OCI-LY1 (cell line): Measurements from ENCODE around the gene FGF14.

Source experiments
- H2AFZ ChIP-seq: fragments of 200-600 bp; sonication (generic), shearing (Covaris generic); 2 replicates; pipeline ENCODE4 v1.6.0; 2014; ENCODE audit warnings: antibody characterized with exemption, mild to moderate bottlenecking, low read length
- H3F3A ChIP-seq: fragments of 200-600 bp; sonication (generic), shearing (Covaris generic); 2 replicates; pipeline ENCODE4 v1.6.0; 2014; ENCODE audit warnings: mild to moderate bottlenecking, antibody characterized with exemption, low read length, moderate library complexity; ENCODE audit not compliant: insufficient read depth
- H3K27ac ChIP-seq: fragments of 200-600 bp; sonication (generic); 2 replicates; pipeline ENCODE4 v1.5.1; 2014; ENCODE audit warnings: low read length, mixed run types, mild to moderate bottlenecking, low read depth; ENCODE audit not compliant: poor library complexity, severe bottlenecking
- H3K27me3 ChIP-seq: fragments of 200-600 bp; sonication (generic); 2 replicates; pipeline ENCODE4 v1.6.0; 2014; ENCODE audit warnings: antibody characterized with exemption, mild to moderate bottlenecking, low read length, moderate library complexity; ENCODE audit not compliant: insufficient read depth
- H3K36me3 ChIP-seq: fragments of 200-600 bp; sonication (generic); 2 replicates; pipeline ENCODE4 v1.6.1; 2014; ENCODE audit warnings: mild to moderate bottlenecking, antibody characterized with exemption, low read length, moderate library complexity, mixed read lengths; ENCODE audit not compliant: insufficient read depth
- H3K4me1 ChIP-seq: fragments of 200-600 bp; sonication (generic); 2 replicates; pipeline ENCODE4 v1.5.1; 2014; ENCODE audit warnings: mild to moderate bottlenecking, low read length, moderate library complexity; ENCODE audit not compliant: insufficient read depth, severe bottlenecking
- H3K4me2 ChIP-seq: fragments of 200-600 bp; sonication (generic), shearing (Covaris generic); 2 replicates; pipeline ENCODE4 v1.6.1; 2014; ENCODE audit warnings: low read length
- H3K4me3 ChIP-seq: fragments of 200-600 bp; sonication (generic); 2 replicates; pipeline ENCODE4 v1.5.1; 2014; ENCODE audit warnings: low read length, low read depth, mild to moderate bottlenecking, mixed read lengths; ENCODE audit not compliant: poor library complexity, severe bottlenecking
- H3K79me2 ChIP-seq: fragments of 200-600 bp; shearing (Covaris generic); 2 replicates; pipeline ENCODE4 v1.6.1; 2016; ENCODE audit warnings: mixed run types, low read length, mixed read lengths; ENCODE audit not compliant: insufficient read depth
- H3K9ac ChIP-seq: fragments of 200-600 bp; sonication (generic), shearing (Covaris generic); 2 replicates; pipeline ENCODE4 v1.6.1; 2014; ENCODE audit warnings: mild to moderate bottlenecking, low read length, mixed read lengths
- H3K9me2 ChIP-seq: fragments of 200-600 bp; sonication (generic), shearing (Covaris generic); 2 replicates; pipeline ENCODE4 v1.6.1; 2014; ENCODE audit warnings: low read depth, mild to moderate bottlenecking, low read length, mixed read lengths
- H3K9me3 ChIP-seq: fragments of 200-600 bp; shearing (Covaris generic); 2 replicates; pipeline ENCODE4 v1.6.1; 2014; ENCODE audit warnings: low read length, mixed read lengths
- H4K20me1 ChIP-seq: fragments of 200-600 bp; sonication (generic), shearing (Covaris generic); 2 replicates; pipeline ENCODE4 v1.6.0; 2016; ENCODE audit warnings: mild to moderate bottlenecking, low read length; ENCODE audit not compliant: insufficient read depth
- EZH2 ChIP-seq: fragments of 200-600 bp; sonication (generic), shearing (Covaris generic); IDR thresholded peaks from 2 replicates; pipeline ENCODE4 v1.8.0; 2017; ENCODE audit warnings: borderline replicate concordance, mixed run types, mild to moderate bottlenecking, antibody characterized with exemption, low read length, moderate library complexity, mixed read lengths
- TF ChIP-seq, protein P1 (sequence below): fragments of 200-600 bp; sonication (generic), shearing (Covaris generic); IDR thresholded peaks from 2 replicates; pipeline ENCODE4 v1.5.1; 2017; ENCODE audit warnings: mild to moderate bottlenecking, antibody characterized with exemption, low read length, moderate library complexity, mixed read lengths

FGF14 gene

GRCh38 chr13:101915755-101916107 is 486.1 kb downstream of the FGF14 start:
- Histone ChIP-seq H3K4me3 (no peak overlapping the region), H3K9me3 (no peaks in the 10 kb centered on the region), H4K20me1 (no peaks in the 10 kb centered on the region), H3K79me2 (no peaks in the 10 kb centered on the region), H3K9me2 (no peaks in the 10 kb centered on the region), H3K9ac (no peak overlapping the region), H3K36me3 (no peaks in the 10 kb centered on the region), H3K27ac (no peak overlapping the region), H3K27me3 (no peaks in the 10 kb centered on the region), H2AFZ (no peak overlapping the region), H3K4me1 (no peaks in the 10 kb centered on the region), H3K4me2 (no peak overlapping the region), H3F3A (no peaks in the 10 kb centered on the region)
- TF ChIP-seq EZH2, result no peak
- TF ChIP-seq, protein P1, sequence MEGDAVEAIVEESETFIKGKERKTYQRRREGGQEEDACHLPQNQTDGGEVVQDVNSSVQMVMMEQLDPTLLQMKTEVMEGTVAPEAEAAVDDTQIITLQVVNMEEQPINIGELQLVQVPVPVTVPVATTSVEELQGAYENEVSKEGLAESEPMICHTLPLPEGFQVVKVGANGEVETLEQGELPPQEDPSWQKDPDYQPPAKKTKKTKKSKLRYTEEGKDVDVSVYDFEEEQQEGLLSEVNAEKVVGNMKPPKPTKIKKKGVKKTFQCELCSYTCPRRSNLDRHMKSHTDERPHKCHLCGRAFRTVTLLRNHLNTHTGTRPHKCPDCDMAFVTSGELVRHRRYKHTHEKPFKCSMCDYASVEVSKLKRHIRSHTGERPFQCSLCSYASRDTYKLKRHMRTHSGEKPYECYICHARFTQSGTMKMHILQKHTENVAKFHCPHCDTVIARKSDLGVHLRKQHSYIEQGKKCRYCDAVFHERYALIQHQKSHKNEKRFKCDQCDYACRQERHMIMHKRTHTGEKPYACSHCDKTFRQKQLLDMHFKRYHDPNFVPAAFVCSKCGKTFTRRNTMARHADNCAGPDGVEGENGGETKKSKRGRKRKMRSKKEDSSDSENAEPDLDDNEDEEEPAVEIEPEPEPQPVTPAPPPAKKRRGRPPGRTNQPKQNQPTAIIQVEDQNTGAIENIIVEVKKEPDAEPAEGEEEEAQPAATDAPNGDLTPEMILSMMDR, result no peak

DNA sequence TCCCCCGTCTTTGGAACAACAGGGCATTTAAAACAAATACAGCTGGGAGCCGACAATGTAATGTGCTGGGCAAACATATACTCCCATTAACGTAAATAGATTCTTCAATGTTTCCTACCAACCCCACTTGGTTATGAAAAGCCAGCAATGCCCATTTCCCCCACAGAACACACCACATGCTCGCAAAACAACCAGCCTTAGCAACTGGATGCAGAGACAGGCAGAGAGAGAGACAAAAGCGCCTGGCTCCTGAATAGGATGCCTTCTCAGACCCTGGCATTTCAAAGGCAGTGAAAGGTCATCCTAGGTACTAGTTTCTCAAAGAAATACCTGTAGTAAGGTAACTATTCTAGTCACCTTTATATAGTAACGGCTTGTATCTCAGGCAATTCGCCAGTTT is 486.5 kb downstream of the FGF14 start:
- no peaks in the 10 kb centered on the region for H3K36me3 ChIP-seq
- H3K27ac ChIP-seq, result no peak overlapping the region
- H3K9me3 ChIP-seq, result no peaks in the 10 kb centered on the region
- H3K9me2 ChIP-seq, result no peaks in the 10 kb centered on the region
- no peaks in the 10 kb centered on the region for H3K4me1 ChIP-seq
- no peaks in the 10 kb centered on the region for H3K79me2 ChIP-seq
- no peak for TF ChIP-seq EZH2
- TF ChIP-seq, protein P1, result no peak
- H3K4me3 ChIP-seq, result no peak overlapping the region
- no peaks in the 10 kb centered on the region for H3F3A ChIP-seq
- H2AFZ ChIP-seq, result no peak overlapping the region
- no peaks in the 10 kb centered on the region for H4K20me1 ChIP-seq
- H3K4me2 ChIP-seq, result no peak overlapping the region
- H3K27me3 ChIP-seq, result no peaks in the 10 kb centered on the region
- H3K9ac ChIP-seq, result no peak overlapping the region

GRCh38 chr13:101911752-101912151 is 490.1 kb downstream of the FGF14 start:
- Histone ChIP-seq H3K4me2 (no peak overlapping the region), H3K9me3 (no peaks in the 10 kb centered on the region), H3K9ac (no peak overlapping the region), H3F3A (no peaks in the 10 kb centered on the region), H3K4me1 (no peaks in the 10 kb centered on the region), H2AFZ (no peak overlapping the region), H3K27me3 (no peaks in the 10 kb centered on the region), H3K4me3 (no peak overlapping the region), H3K9me2 (no peaks in the 10 kb centered on the region), H3K36me3 (no peaks in the 10 kb centered on the region), H4K20me1 (no peaks in the 10 kb centered on the region), H3K79me2 (no peaks in the 10 kb centered on the region), H3K27ac (no peak overlapping the region)
- TF ChIP-seq EZH2, result no peak
- TF ChIP-seq, protein P1, result no peak
